Gastroesophageal sphincter (tissue), 4 donors: ENCODE measurements around the gene ZNF705A. TPM values are rescaled to one million over a fixed set of nuclear protein-coding genes. Genes with fewer than 3 reads are reported as not detected.
A peak's percentile ranks its signal among the peaks of the same experiment; 100 is the strongest.
"Not testable (repeated sequence)": the region's sequence is repeated elsewhere in the genome, so short reads cannot be mapped to it uniquely, and the experiment has no call there.

Source experiments
- ATAC-seq: fragments of 150-250 bp; one replicate; pipeline ENCODE4 v1.9.1; 2016; ENCODE audit warnings: mild to moderate bottlenecking, moderate library complexity
- H3K27ac ChIP-seq, 4 donors: fragments of 200-600 bp; sonication (generic) in 3 of 4; 1 replicate in 3 of 4; 2 replicates in 1 of 4; pipeline ENCODE4 v1.5.1; 2016 to 2019
- H3K27me3 ChIP-seq: fragments of 200-600 bp; sonication (generic); one replicate; pipeline ENCODE4 v1.5.1; 2019
- H3K36me3 ChIP-seq, 2 donors: fragments of 200-600 bp; sonication (generic); one replicate each; pipeline ENCODE4 v1.5.1; 2019; ENCODE audit warnings: control low read depth in 1 of 2
- H3K4me1 ChIP-seq, 3 donors: fragments of 200-600 bp; sonication (generic); 1 replicate in 2 of 3; 2 replicates in 1 of 3; pipeline ENCODE4 v1.5.1; 2016 to 2019; ENCODE audit warnings: control low read depth in 2 of 3
- H3K4me3 ChIP-seq, 2 donors: fragments of 200-600 bp; sonication (generic); one replicate each; pipeline ENCODE4 v1.5.1; 2019; ENCODE audit warnings: mild to moderate bottlenecking in 1 of 2, moderate library complexity in 1 of 2
- H3K9me3 ChIP-seq, 3 donors: fragments of 200-600 bp; sonication (generic); one replicate each; pipeline ENCODE4 v1.5.1; 2017 to 2019; ENCODE audit warnings: control low read depth in 2 of 3
- CTCF ChIP-seq, 4 experiments: fragments of 200-600 bp in 2 of 4; fragments of 450-650 bp in 2 of 4; sonication (generic) in 1 of 4; IDR thresholded peaks; one replicate each; pipeline ENCODE4 v1.5.1; 2017 to 2019; ENCODE audit warnings: antibody characterized with exemption in 4 of 4, mild to moderate bottlenecking in 2 of 4, moderate library complexity in 2 of 4
- EP300 ChIP-seq: sonication (generic); formaldehyde crosslinking; IDR thresholded peaks from one replicate; pipeline ENCODE4 v1.6.1; 2017; ENCODE audit warnings: antibody characterized with exemption, mild to moderate bottlenecking
- POLR2A ChIP-seq, 2 donors: fragments of 450-650 bp; IDR thresholded peaks; one replicate each; pipeline ENCODE4 v1.6.1; 2017; ENCODE audit warnings: antibody characterized with exemption in 2 of 2, mild to moderate bottlenecking in 2 of 2, moderate library complexity in 1 of 2
- POLR2AphosphoS5 ChIP-seq: sonication (generic); formaldehyde crosslinking; IDR thresholded peaks from one replicate; pipeline ENCODE4 v1.6.1; 2017; ENCODE audit warnings: antibody characterized with exemption
- WGBS, 2 donors: methylation state at CpG; one replicate each; pipeline ENCODE4 v1.1.5; 2018; ENCODE audit warnings: low coverage in 1 of 2; 5-methylcytosine and 5-hydroxymethylcytosine counted together
- total RNA-seq, 4 donors: library from RNA; depleted of rRNA; stranded (reverse); fragments of >200 nt; gene quantifications; one replicate each; pipeline ENCODE4 v1.1.0, GENCODE V29; 2016

ZNF705A gene
- not detected for total RNA-seq

- Histone ChIP-seq H3K36me3 (no peaks in the 10 kb centered on the region), H3K27ac (no peak within 1 kb of the TSS), H3K27me3 (no peaks in the 10 kb centered on the region), H3K4me1 (no peaks in the 10 kb centered on the region), H3K4me3 (no peak within 1 kb of the TSS), H3K9me3 (no peaks in the 10 kb centered on the region)
- WGBS, 2 donors: 57 to 64% methylated on average over 3 of the region's 3 CpGs
- TF ChIP-seq EP300 (no peak), CTCF (IDR thresholded peaks at IDR 0.05) (no peak), POLR2A (IDR thresholded peaks at IDR 0.05) (no peak), POLR2AphosphoS5 (no peak)
- no peak for ATAC-seq
These were observed at the start of gene ZNF705A for GRCh38 chr12:8156845-8157244. Gene ZNF705A, plus strand, starts transcription at chr12:8157015. Its CDS starts 15,611 bp downstream, at chr12:8172626.

- Histone ChIP-seq H3K4me1 (no peaks in the 10 kb centered on the region), H3K4me3 (no peak overlapping the region), H3K9me3 (no peaks in the 10 kb centered on the region), H3K27ac (no peak overlapping the region), H3K27me3 (no peaks in the 10 kb centered on the region), H3K36me3 (peaks cover 0 to 37% of the 10 kb centered on the region in 2 donors)
- ATAC-seq: no peak
- TF ChIP-seq CTCF (IDR thresholded peaks at IDR 0.05): peak; percentile 95 to 96 (median 96)
- TF ChIP-seq POLR2A (IDR thresholded peaks at IDR 0.05): no peak
- WGBS, 2 donors: 0 to 3% methylated on average over 3 of the region's 3 CpGs
These were observed 47.9 kb upstream of the ZNF705A start for GRCh38 chr12:8108808-8109398.

GRCh38 chr12:8113117-8113516 lies 43.7 kb upstream of the ZNF705A start:
- not testable (repeated sequence) for H3K27ac ChIP-seq, ATAC-seq, H3K9me3 ChIP-seq, H3K4me1 ChIP-seq, H3K27me3 ChIP-seq, H3K4me3 ChIP-seq
- H3K36me3 ChIP-seq: peaks cover 0 to 19% of the 10 kb centered on the region in 2 donors
- WGBS, 2 donors: 90 to 95% methylated on average over 2 to 3 of the region's 4 CpGs

- Histone ChIP-seq H3K9me3 (no peaks in the 10 kb centered on the region), H3K27ac (no peak overlapping the region), H3K27me3 (no peaks in the 10 kb centered on the region), H3K4me1 (no peaks in the 10 kb centered on the region), H3K4me3 (no peak overlapping the region), H3K36me3 (peaks cover 0 to 42% of the 10 kb centered on the region in 2 donors)
- TF ChIP-seq POLR2AphosphoS5 (no peak), EP300 (no peak), CTCF (IDR thresholded peaks at IDR 0.05) (no peak), POLR2A (IDR thresholded peaks at IDR 0.05) (no peak)
- WGBS, 2 donors: 93 to 100% methylated on average over 2 to 4 of the region's 4 CpGs
- ATAC-seq: no peak
These were observed 36.6 kb upstream of the ZNF705A start for GRCh38 chr12:8120072-8120713.

GRCh38 chr12:8123124-8123912 lies 33.5 kb upstream of the ZNF705A start, which contains the start of gene CLEC4A:
Gene CLEC4A, plus strand, starts transcription at chr12:8123617. Its CDS starts 262 bp downstream, at chr12:8123879.
- Histone ChIP-seq H3K27me3 (no peaks in the 10 kb centered on the region), H3K36me3 (peaks cover 0 to 25% of the 10 kb centered on the region in 2 donors), H3K4me1 (no peaks in the 10 kb centered on the region), H3K4me3 (no peak within 1 kb of the TSS), H3K9me3 (no peaks in the 10 kb centered on the region), H3K27ac (no peak within 1 kb of the TSS)
- WGBS, 2 donors: 84 to 89% methylated on average over 3 to 5 of the region's 5 CpGs
- ATAC-seq: no peak
- TF ChIP-seq CTCF (IDR thresholded peaks at IDR 0.05) (no peak), POLR2AphosphoS5 (no peak), POLR2A (IDR thresholded peaks at IDR 0.05) (no peak), EP300 (no peak)
